ENCODE data around the gene SLC41A3. TPM values are rescaled to one million over a fixed set of nuclear protein-coding genes. Genes with fewer than 3 reads are reported as not detected.
A peak's percentile ranks its signal among the peaks of the same experiment; 100 is the strongest.
"Not testable (repeated sequence)": the region's sequence is repeated elsewhere in the genome, so short reads cannot be mapped to it uniquely, and the experiment has no call there.

Gene SLC41A3
- total RNA-seq, 1 donor from 2014 or later, result 62.9 TPM

- H3K4me3 ChIP-seq, result no peak overlapping the region
- peaks cover 4% of the 10 kb centered on the region for H3K4me1 ChIP-seq
- intact Hi-C loops (cut with DNase I), result no loop called here
- no peak for DNase-seq (ENCODE audit: extremely low spot score in 2 of 2)
- no peaks in the 10 kb centered on the region for H3K36me3 ChIP-seq
- H3K9me3 ChIP-seq, result no peaks in the 10 kb centered on the region
- H3K27me3 ChIP-seq, result no peaks in the 10 kb centered on the region
- no peak overlapping the region for H3K27ac ChIP-seq
- TF ChIP-seq POLR2A (IDR thresholded peaks at IDR 0.05) (no peak), CTCF (IDR thresholded peaks at IDR 0.05) (no peak), POLR2AphosphoS5 (IDR thresholded peaks at IDR 0.05; ENCODE audit: insufficient read depth in 1 of 2, low read depth in 1 of 2) (no peak)
Observed at GRCh38 chr3:125967156-125967555, 116.8 kb downstream of the SLC41A3 start.

GRCh38 chr3:125965505-125965904, 118.4 kb downstream of the SLC41A3 start:
- H3K36me3 ChIP-seq, result no peaks in the 10 kb centered on the region
- H3K4me1 ChIP-seq, result no peaks in the 10 kb centered on the region
- no peak for DNase-seq (ENCODE audit: extremely low spot score in 2 of 2)
- H3K4me3 ChIP-seq, result no peak overlapping the region
- H3K9me3 ChIP-seq, result no peaks in the 10 kb centered on the region
- no peaks in the 10 kb centered on the region for H3K27me3 ChIP-seq
- intact Hi-C loops (cut with DNase I), result no loop called here
- H3K27ac ChIP-seq, result no peak overlapping the region
- no peak for TF ChIP-seq POLR2AphosphoS5 (IDR thresholded peaks at IDR 0.05; ENCODE audit: insufficient read depth in 1 of 2, low read depth in 1 of 2)
- TF ChIP-seq CTCF (IDR thresholded peaks at IDR 0.05), result no peak
- TF ChIP-seq POLR2A (IDR thresholded peaks at IDR 0.05), result no peak

- DNase-seq (ENCODE audit: extremely low spot score in 2 of 2); intact Hi-C loops (cut with DNase I); H3K36me3 ChIP-seq; H3K27ac ChIP-seq; H3K4me1 ChIP-seq; H3K27me3 ChIP-seq; H3K9me3 ChIP-seq; H3K4me3 ChIP-seq: not testable (repeated sequence)
Observed at GRCh38 chr3:125963834-125964233, 120.1 kb downstream of the SLC41A3 start.

- H3K27me3 ChIP-seq, result peaks cover 4% of the 10 kb centered on the region
- TF ChIP-seq POLR2AphosphoS5 (IDR thresholded peaks at IDR 0.05; ENCODE audit: insufficient read depth in 1 of 2, low read depth in 1 of 2), result no peak
- TF ChIP-seq CTCF (IDR thresholded peaks at IDR 0.05), result no peak
- no peak for TF ChIP-seq POLR2A (IDR thresholded peaks at IDR 0.05)
- H3K9me3 ChIP-seq, result no peaks in the 10 kb centered on the region
- intact Hi-C loops (cut with DNase I), result no loop called here
- no peak overlapping the region for H3K4me3 ChIP-seq
- no peak for DNase-seq (ENCODE audit: extremely low spot score in 2 of 2)
- no peak overlapping the region for H3K27ac ChIP-seq
- no peaks in the 10 kb centered on the region for H3K4me1 ChIP-seq
- no peaks in the 10 kb centered on the region for H3K36me3 ChIP-seq
Observed at GRCh38 chr3:125961289-125961589, 122.7 kb downstream of the SLC41A3 start.

- H3K9me3 ChIP-seq, result no peaks in the 10 kb centered on the region
- no peaks in the 10 kb centered on the region for H3K36me3 ChIP-seq
- TF ChIP-seq POLR2A (IDR thresholded peaks at IDR 0.05), result no peak
- TF ChIP-seq POLR2AphosphoS5 (IDR thresholded peaks at IDR 0.05; ENCODE audit: insufficient read depth in 1 of 2, low read depth in 1 of 2), result no peak
- TF ChIP-seq CTCF (IDR thresholded peaks at IDR 0.05), result no peak
- intact Hi-C loops (cut with DNase I), result no loop called here
- peaks cover 4% of the 10 kb centered on the region for H3K27me3 ChIP-seq
- H3K27ac ChIP-seq, result no peak overlapping the region
- H3K4me1 ChIP-seq, result no peaks in the 10 kb centered on the region
- H3K4me3 ChIP-seq, result no peak overlapping the region
- peak in 1 of 2 donors; percentile 83 for DNase-seq (ENCODE audit: extremely low spot score in 2 of 2)
Observed at GRCh38 chr3:125960456-125961288, 123.3 kb downstream of the SLC41A3 start.
